ENCODE data around the gene FAM53A. TPM values are rescaled to one million over a fixed set of nuclear protein-coding genes. Genes with fewer than 3 reads are reported as not detected.

The FAM53A gene
- total RNA-seq, 1 donor from 2014 or later: 4.3 TPM

GRCh38 chr4:1711571-1712215, 27.6 kb upstream of the FAM53A start:
- Mint-ChIP-seq H3K9me3 (no peaks in the 10 kb centered on the region), H3K27me3 (ENCODE audit: low read depth) (no peaks in the 10 kb centered on the region), H3K36me3 (ENCODE audit: low read depth) (peaks cover 14% of the 10 kb centered on the region), H3K4me1 (peaks cover 46% of the 10 kb centered on the region), H3K27ac (ENCODE audit: unreplicated experiment) (peak overlapping the region; percentile 82), H3K4me3 (peak overlapping the region; percentile 95)
- no peak for TF ChIP-seq CTCF (conservative IDR thresholded peaks at IDR 0.05)
- no peak for DNase-seq (ENCODE audit: low read depth, low spot score)

- H3K27ac Mint-ChIP-seq (ENCODE audit: unreplicated experiment): peak overlapping the region; percentile 82
- no peaks in the 10 kb centered on the region for H3K9me3 Mint-ChIP-seq
- H3K36me3 Mint-ChIP-seq (ENCODE audit: low read depth): peaks cover 18% of the 10 kb centered on the region
- H3K4me1 Mint-ChIP-seq: peaks cover 46% of the 10 kb centered on the region
- H3K4me3 Mint-ChIP-seq: peak overlapping the region; percentile 95
- no peaks in the 10 kb centered on the region for H3K27me3 Mint-ChIP-seq (ENCODE audit: low read depth)
- no peak for TF ChIP-seq CTCF (conservative IDR thresholded peaks at IDR 0.05)
- DNase-seq (ENCODE audit: low read depth, low spot score): no peak
Observed at GRCh38 chr4:1711055-1711570, 27.0 kb upstream of the FAM53A start.

- Mint-ChIP-seq H3K9me3 (no peaks in the 10 kb centered on the region), H3K36me3 (ENCODE audit: low read depth) (peaks cover 18% of the 10 kb centered on the region), H3K4me1 (peaks cover 33% of the 10 kb centered on the region), H3K27ac (ENCODE audit: unreplicated experiment) (no peak overlapping the region), H3K27me3 (ENCODE audit: low read depth) (no peaks in the 10 kb centered on the region), H3K4me3 (peak overlapping the region; percentile 95)
- TF ChIP-seq CTCF (conservative IDR thresholded peaks at IDR 0.05): no peak
- no peak for DNase-seq (ENCODE audit: low read depth, low spot score)
Observed at GRCh38 chr4:1708581-1708980, 24.5 kb upstream of the FAM53A start.

- H3K36me3 Mint-ChIP-seq (ENCODE audit: low read depth): peaks cover 24% of the 10 kb centered on the region
- H3K9me3 Mint-ChIP-seq: no peaks in the 10 kb centered on the region
- H3K4me3 Mint-ChIP-seq: peak overlapping the region; percentile 59
- DNase-seq (ENCODE audit: low read depth, low spot score): no peak
- no peak overlapping the region for H3K27ac Mint-ChIP-seq (ENCODE audit: unreplicated experiment)
- TF ChIP-seq CTCF (conservative IDR thresholded peaks at IDR 0.05): no peak
- H3K27me3 Mint-ChIP-seq (ENCODE audit: low read depth): no peaks in the 10 kb centered on the region
- peaks cover 24% of the 10 kb centered on the region for H3K4me1 Mint-ChIP-seq
Observed at GRCh38 chr4:1706358-1706757, 22.2 kb upstream of the FAM53A start.

- Mint-ChIP-seq H3K4me3 (no peak overlapping the region), H3K4me1 (peaks cover 18% of the 10 kb centered on the region), H3K27ac (ENCODE audit: unreplicated experiment) (no peak overlapping the region), H3K27me3 (ENCODE audit: low read depth) (no peaks in the 10 kb centered on the region), H3K36me3 (ENCODE audit: low read depth) (peaks cover 22% of the 10 kb centered on the region), H3K9me3 (no peaks in the 10 kb centered on the region)
- DNase-seq (ENCODE audit: low read depth, low spot score): no peak
- TF ChIP-seq CTCF (conservative IDR thresholded peaks at IDR 0.05): no peak
Observed at GRCh38 chr4:1705732-1706131, 21.6 kb upstream of the FAM53A start.

Data from neural crest cell (in vitro differentiated cells).